Activated CD4-positive, alpha-beta T cell treated with anti-CD3 and anti-CD28 coated beads, Interleukin-2, amount 50 U/mL, for 24 hours (primary cell): ENCODE data around the gene AFTPH.

Experiments used
- DNase-seq, 2 donors: peaks; one replicate each; pipeline ENCODE4 v3.0.0-alpha.2; 2020; ENCODE audit warnings: low read depth in 1 of 2, low spot score in 1 of 2

AFTPH gene

GRCh38 chr2:64523666-64524603, at the start of gene AFTPH:
Gene AFTPH, plus strand, starts transcription at chr2:64524328. Its CDS starts 27,147 bp downstream, at chr2:64551475.
- DNase-seq, result peak; percentile 97 to 99

- no peak for DNase-seq
These were observed 49.5 kb upstream of the AFTPH start for GRCh38 chr2:64474636-64475035.

- no peak for DNase-seq
These were observed 47.1 kb upstream of the AFTPH start for GRCh38 chr2:64477037-64477436.

- DNase-seq, result no peak
These were observed 46.1 kb upstream of the AFTPH start for GRCh38 chr2:64477979-64478378.

- no peak for DNase-seq
These were observed 45.5 kb upstream of the AFTPH start for GRCh38 chr2:64478502-64479230.

- DNase-seq, result no peak
These were observed 44.6 kb upstream of the AFTPH start for GRCh38 chr2:64479259-64480117.

- no peak for DNase-seq
These were observed 42.5 kb upstream of the AFTPH start for GRCh38 chr2:64481665-64482064.

GRCh38 chr2:64482243-64482642, 41.9 kb upstream of the AFTPH start:
- no peak for DNase-seq

GRCh38 chr2:64482765-64483504, 41.2 kb upstream of the AFTPH start:
- DNase-seq, result no peak

- no peak for DNase-seq
These were observed 38.8 kb upstream of the AFTPH start for GRCh38 chr2:64485331-64485730.

- DNase-seq, result no peak
These were observed 38.2 kb upstream of the AFTPH start for GRCh38 chr2:64485961-64486360.

GRCh38 chr2:64487256-64488049, 36.7 kb upstream of the AFTPH start:
- no peak for DNase-seq

- peak; percentile 71 to 74 for DNase-seq
These were observed 35.8 kb upstream of the AFTPH start for GRCh38 chr2:64488050-64488974.

- DNase-seq, result no peak
These were observed 34.9 kb upstream of the AFTPH start for GRCh38 chr2:64489081-64489751.

GRCh38 chr2:64491426-64491825, 32.7 kb upstream of the AFTPH start:
- no peak for DNase-seq

- DNase-seq, result no peak
These were observed 31.9 kb upstream of the AFTPH start for GRCh38 chr2:64492272-64492671.

- DNase-seq, result no peak
These were observed 31.3 kb upstream of the AFTPH start for GRCh38 chr2:64492821-64493220.

- DNase-seq, result no peak
These were observed 30.3 kb upstream of the AFTPH start for GRCh38 chr2:64493788-64494187.
